Measurements from ENCODE around the gene KNDC1.
"Not testable (repeated sequence)": the region's sequence is repeated elsewhere in the genome, so short reads cannot be mapped to it uniquely, and the experiment has no call there.

KNDC1 gene

GRCh38 chr10:133141144-133141957, 18.7 kb upstream of the KNDC1 start:
- no peak for DNase-seq (ENCODE audit: low spot score)

- no peak for DNase-seq (ENCODE audit: low spot score)
Observed at GRCh38 chr10:133141958-133142340, 18.1 kb upstream of the KNDC1 start.

GRCh38 chr10:133142523-133143199, 17.4 kb upstream of the KNDC1 start:
- DNase-seq (ENCODE audit: low spot score): no peak

GRCh38 chr10:133143200-133143533, 16.9 kb upstream of the KNDC1 start:
- no peak for DNase-seq (ENCODE audit: low spot score)

- peak; percentile 18 for DNase-seq (ENCODE audit: low spot score)
Observed at GRCh38 chr10:133143546-133143945, 16.5 kb upstream of the KNDC1 start.

GRCh38 chr10:133144771-133145170, 15.2 kb upstream of the KNDC1 start:
- DNase-seq (ENCODE audit: low spot score): no peak

- DNase-seq (ENCODE audit: low spot score): no peak
Observed at GRCh38 chr10:133150226-133150625, 9.8 kb upstream of the KNDC1 start.

- no peak for DNase-seq (ENCODE audit: low spot score)
Observed at GRCh38 chr10:133150656-133151055, 9.4 kb upstream of the KNDC1 start.

- DNase-seq (ENCODE audit: low spot score): not testable (repeated sequence)
Observed at GRCh38 chr10:133151071-133151470, 8.9 kb upstream of the KNDC1 start.

- DNase-seq (ENCODE audit: low spot score): no peak
Observed at GRCh38 chr10:133151543-133151972, 8.5 kb upstream of the KNDC1 start.

- DNase-seq (ENCODE audit: low spot score): no peak
Observed at GRCh38 chr10:133154411-133154810, 5.6 kb upstream of the KNDC1 start.

- no peak for DNase-seq (ENCODE audit: low spot score)
Observed at GRCh38 chr10:133154996-133155778, 4.8 kb upstream of the KNDC1 start.

GRCh38 chr10:133156674-133157579, 3.1 kb upstream of the KNDC1 start:
- no peak for DNase-seq (ENCODE audit: low spot score)

GRCh38 chr10:133157662-133158436, 2.2 kb upstream of the KNDC1 start:
- no peak for DNase-seq (ENCODE audit: low spot score)

GRCh38 chr10:133158437-133158755, 1.6 kb upstream of the KNDC1 start:
- DNase-seq (ENCODE audit: low spot score): no peak

- no peak for DNase-seq (ENCODE audit: low spot score)
Observed at GRCh38 chr10:133158756-133159610, 1.0 kb upstream of the KNDC1 start.

- no peak for DNase-seq (ENCODE audit: low spot score)
Observed at GRCh38 chr10:133159611-133159949, 439 bp upstream of the KNDC1 start.

- DNase-seq (ENCODE audit: low spot score): no peak
Observed at GRCh38 chr10:133160826-133161471, 930 bp downstream of the KNDC1 start.

- DNase-seq (ENCODE audit: low spot score): no peak
Observed at GRCh38 chr10:133161486-133162109, 1.6 kb downstream of the KNDC1 start.

All from hematopoietic multipotent progenitor cell treated with erythropoietin and hydrocortisone succinate and interleukin-3 and kit ligand, for 17 days (in vitro differentiated cells).